H9 (cell line): ENCODE measurements around the gene CCND3. TPM values are rescaled to one million over a fixed set of nuclear protein-coding genes. Genes with fewer than 3 reads are reported as not detected.

Source experiments
- DNase-seq: peaks from one replicate; pipeline ENCODE4 v3.0.0-alpha.2; 2017
- H2AFZ ChIP-seq: one replicate; pipeline ENCODE4 v1.6.1; 2013; ENCODE audit warnings: mild to moderate bottlenecking, low read length, control low read depth, moderate library complexity
- H2AK5ac ChIP-seq: 2 replicates; pipeline ENCODE4 v1.6.1; 2013; ENCODE audit warnings: low read length, control low read depth, mixed read lengths; ENCODE audit not compliant: insufficient read length
- H2BK120ac ChIP-seq: one replicate; pipeline ENCODE4 v1.6.1; 2013; ENCODE audit warnings: low read depth, mild to moderate bottlenecking, low read length, control low read depth, inconsistent platforms; ENCODE audit not compliant: poor library complexity, severe bottlenecking
- H2BK12ac ChIP-seq: 2 replicates; pipeline ENCODE4 v1.6.1; 2013; ENCODE audit warnings: low read length, control low read depth, mixed read lengths, low read depth; ENCODE audit not compliant: insufficient read length
- H2BK15ac ChIP-seq: 2 replicates; pipeline ENCODE4 v1.6.1; 2013; ENCODE audit warnings: low read depth, low read length, control low read depth
- H2BK20ac ChIP-seq: one replicate; pipeline ENCODE4 v1.6.1; 2013; ENCODE audit warnings: low read depth, mild to moderate bottlenecking, low read length, control low read depth, inconsistent platforms; ENCODE audit not compliant: poor library complexity, severe bottlenecking
- H2BK5ac ChIP-seq: 2 replicates; pipeline ENCODE4 v1.6.1; 2013; ENCODE audit warnings: low read length, control low read depth, mixed read lengths; ENCODE audit not compliant: insufficient read length
- H3K14ac ChIP-seq: 2 replicates; pipeline ENCODE4 v1.6.1; 2013; ENCODE audit warnings: low read length, control low read depth; ENCODE audit not compliant: insufficient read depth
- H3K18ac ChIP-seq: 2 replicates; pipeline ENCODE4 v1.6.1; 2013; ENCODE audit warnings: low read depth, mild to moderate bottlenecking, mixed read lengths, low read length, control low read depth; ENCODE audit not compliant: insufficient read length
- H3K23ac ChIP-seq: 2 replicates; pipeline ENCODE4 v1.6.1; 2013; ENCODE audit warnings: low read length, control low read depth, mixed read lengths, low read depth; ENCODE audit not compliant: insufficient read length
- H3K23me2 ChIP-seq: 2 replicates; pipeline ENCODE4 v1.6.1; 2013; ENCODE audit warnings: low read depth, mild to moderate bottlenecking, mixed read lengths, low read length, control low read depth; ENCODE audit not compliant: insufficient read length, poor library complexity, severe bottlenecking
- H3K27ac ChIP-seq: 2 replicates; pipeline ENCODE4 v1.5.1; 2013; ENCODE audit warnings: low read length, control low read depth, mixed read lengths, low read depth; ENCODE audit not compliant: insufficient read length
- H3K27me3 ChIP-seq: 2 replicates; pipeline ENCODE4 v1.6.1; 2013; ENCODE audit warnings: low read length, control low read depth, inconsistent platforms; ENCODE audit not compliant: insufficient read depth
- H3K4ac ChIP-seq: 2 replicates; pipeline ENCODE4 v1.6.1; 2013; ENCODE audit warnings: low read depth, mild to moderate bottlenecking, control low read depth, inconsistent platforms, low read length, moderate library complexity
- H3K4me1 ChIP-seq: 2 replicates; pipeline ENCODE4 v1.6.1; 2013; ENCODE audit warnings: low read length, control low read depth, inconsistent platforms; ENCODE audit not compliant: insufficient read depth
- H3K4me2 ChIP-seq: 2 replicates; pipeline ENCODE4 v1.6.1; 2013; ENCODE audit warnings: low read length, control low read depth, mixed read lengths; ENCODE audit not compliant: insufficient read length, insufficient read depth
- H3K56ac ChIP-seq: 2 replicates; pipeline ENCODE4 v1.6.1; 2013; ENCODE audit warnings: low read depth, mild to moderate bottlenecking, mixed read lengths, low read length, control low read depth; ENCODE audit not compliant: insufficient read length
- H3K79me1 ChIP-seq: 2 replicates; pipeline ENCODE4 v1.6.1; 2013; ENCODE audit warnings: low read depth, mild to moderate bottlenecking, moderate library complexity, low read length, control low read depth, inconsistent platforms; ENCODE audit not compliant: insufficient read depth, poor library complexity, severe bottlenecking
- H3K79me2 ChIP-seq: 2 replicates; pipeline ENCODE4 v1.6.1; 2013; ENCODE audit warnings: low read length, control low read depth, inconsistent platforms; ENCODE audit not compliant: insufficient read depth
- H3K9ac ChIP-seq: 2 replicates; pipeline ENCODE4 v1.6.1; 2013; ENCODE audit warnings: low read length, control low read depth, mixed read lengths; ENCODE audit not compliant: insufficient read length; ENCODE audit errors: extremely low read depth
- H3K9me3 ChIP-seq: one replicate; pipeline ENCODE4 v1.6.1; 2013; ENCODE audit warnings: low read depth, low read length, inconsistent platforms; ENCODE audit not compliant: control insufficient read depth
- H3T11ph ChIP-seq: one replicate; pipeline ENCODE4 v1.6.1; 2013; ENCODE audit warnings: mild to moderate bottlenecking, low read length, control low read depth, inconsistent platforms
- H4K20me1 ChIP-seq: one replicate; pipeline ENCODE4 v1.6.1; 2013; ENCODE audit not compliant: control insufficient read depth, insufficient read length, insufficient read depth
- H4K5ac ChIP-seq: 2 replicates; pipeline ENCODE4 v1.6.1; 2013; ENCODE audit warnings: low read depth, mild to moderate bottlenecking, mixed read lengths, low read length, control low read depth; ENCODE audit not compliant: insufficient read length
- H4K8ac ChIP-seq: replicated peaks from 2 replicates; pipeline ENCODE4 v1.6.1; 2013; ENCODE audit warnings: low read length, control low read depth, mixed read lengths, low read depth; ENCODE audit not compliant: insufficient read length
- H4K91ac ChIP-seq: 2 replicates; pipeline ENCODE4 v1.6.1; 2013; ENCODE audit warnings: low read depth, mild to moderate bottlenecking, moderate library complexity, mixed read lengths, low read length, control low read depth; ENCODE audit not compliant: insufficient read length
- H3K27ac Mint-ChIP-seq, 3 experiments: 2 replicates in 2 of 3; 3 replicates in 1 of 3; pipeline ENCODE4 v1.8.0; 2020 to 2021; ENCODE audit warnings: mixed read lengths in 3 of 3, mild to moderate bottlenecking in 1 of 3, moderate library complexity in 1 of 3
- H3K27me3 Mint-ChIP-seq: 2 replicates; pipeline ENCODE4 v1.8.0; 2021; ENCODE audit warnings: low read depth, mild to moderate bottlenecking, moderate library complexity, mixed read lengths
- H3K36me3 Mint-ChIP-seq, 3 experiments: 2 replicates in 2 of 3; 3 replicates in 1 of 3; pipeline ENCODE4 v1.8.0; 2020 to 2021; ENCODE audit warnings: low read depth in 3 of 3, mixed read lengths in 3 of 3; ENCODE audit not compliant: insufficient read depth in 1 of 3
- H3K4me1 Mint-ChIP-seq, 2 experiments: 2 replicates each; pipeline ENCODE4 v1.8.0; 2020; ENCODE audit warnings: mixed read lengths in 2 of 2
- H3K4me3 Mint-ChIP-seq, 2 experiments: 2 replicates in 1 of 2; 3 replicates in 1 of 2; pipeline ENCODE4 v1.8.0; 2020 to 2021; ENCODE audit warnings: mild to moderate bottlenecking in 2 of 2, mixed read lengths in 2 of 2, moderate library complexity in 1 of 2
- H3K9me3 Mint-ChIP-seq, 2 experiments: 2 replicates in 1 of 2; 3 replicates in 1 of 2; pipeline ENCODE4 v1.8.0; 2020; ENCODE audit warnings: mild to moderate bottlenecking in 2 of 2, mixed read lengths in 2 of 2, moderate library complexity in 1 of 2
- CTCF ChIP-seq: fragments of 200-600 bp; sonication (generic); conservative IDR thresholded peaks from 3 replicates; pipeline ENCODE4 v1.8.0; 2021; ENCODE audit warnings: antibody characterized with exemption, mild to moderate bottlenecking
- WGBS: extraction: QIAGEN DNeasy Blood & Tissue Kit; methylation state at CpG from one replicate; pipeline ENCODE4 v1.1.7; 2013; ENCODE audit warnings: missing lambda C conversion rate, low lambda C conversion rate, mixed read lengths; ENCODE audit not compliant: insufficient read length; ENCODE audit errors: extremely low coverage; 5-methylcytosine and 5-hydroxymethylcytosine counted together
- total RNA-seq: library from RNA; stranded (reverse); gene quantifications from 2 replicates; pipeline ENCODE4 v1.2.1, GENCODE V29; 2021

Gene CCND3
- total RNA-seq, 1 experiment from 2014 or later = 24.2 TPM

- no CpG with 5 or more reads among the region's 2 CpGs for WGBS
- H3K36me3 Mint-ChIP-seq = no peaks in the 10 kb centered on the region
Measured at GRCh38 chr6:41955412-41955811, 13.8 kb upstream of the CCND3 start.

More at GRCh38 chr6:41955412-41955811, 13.8 kb upstream of the CCND3 start:
- Histone ChIP-seq H3K27me3 (no peaks in the 10 kb centered on the region), H3K23ac (no peak overlapping the region), H3K9ac (no peak overlapping the region), H2BK120ac (no peak overlapping the region), H4K5ac (no peak overlapping the region), H2BK15ac (no peak overlapping the region), H3K14ac (no peak overlapping the region), H4K20me1 (no peaks in the 10 kb centered on the region), H3K27ac (no peak overlapping the region), H3K18ac (no peak overlapping the region), H2AFZ (no peak overlapping the region), H3K79me2 (no peaks in the 10 kb centered on the region), H3K4ac (no peak overlapping the region), H2BK20ac (no peak overlapping the region), H4K91ac (no peak overlapping the region), H3K56ac (no peak overlapping the region), H3K4me1 (no peaks in the 10 kb centered on the region), H3K23me2 (no peaks in the 10 kb centered on the region), H2AK5ac (no peak overlapping the region), H2BK5ac (no peak overlapping the region), H3K4me2 (no peak overlapping the region), H4K8ac (no peak overlapping the region), H3K79me1 (no peaks in the 10 kb centered on the region), H2BK12ac (no peak overlapping the region), H3K9me3 (no peaks in the 10 kb centered on the region), H3T11ph (no peak overlapping the region)
- Mint-ChIP-seq H3K4me1 (peaks cover 0 to 6% of the 10 kb centered on the region in 2 experiments; a peak in 1 of 4 replicates), H3K9me3 (no peaks in the 10 kb centered on the region), H3K27me3 (no peaks in the 10 kb centered on the region), H3K27ac (no peak overlapping the region), H3K4me3 (no peak overlapping the region)
- DNase-seq = no peak
- TF ChIP-seq CTCF = no peak
